ENCODE data around the gene MAML1. TPM values are rescaled to one million over a fixed set of nuclear protein-coding genes. Genes with fewer than 3 reads are reported as not detected.

The MAML1 gene
- total and polyA plus RNA-seq, 2 experiments from 2014 or later, result 9.6 to 43.9 TPM

DNA sequence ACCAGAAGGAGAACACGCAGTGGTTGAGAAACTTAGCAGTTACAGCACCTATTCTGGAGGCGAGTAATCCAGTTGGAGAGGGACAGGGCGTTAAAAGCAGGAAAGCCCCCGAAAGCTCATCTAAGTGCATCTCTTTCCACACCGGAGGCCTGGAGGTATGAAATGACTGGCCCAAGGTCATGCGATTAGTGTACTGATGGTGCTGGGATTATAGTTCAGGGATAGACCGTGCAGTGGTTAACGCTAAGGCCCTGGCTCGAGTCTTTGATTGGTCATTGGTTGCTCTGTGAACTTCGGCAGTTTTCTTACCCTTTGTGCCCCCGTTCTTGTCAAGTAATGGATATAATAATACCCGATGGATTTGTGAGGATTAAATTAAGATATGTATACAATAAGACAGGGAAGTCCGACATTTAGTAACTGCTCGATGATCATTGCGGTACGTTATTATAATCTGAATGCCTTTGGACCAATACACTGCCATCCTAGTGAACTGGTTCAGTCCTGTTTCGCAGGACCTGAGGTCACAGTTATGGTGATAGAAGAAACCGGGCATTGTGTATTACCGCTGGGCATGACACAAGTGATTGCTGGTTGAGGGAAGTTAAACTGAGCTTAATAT is 32.9 kb upstream of the MAML1 start (continued):
- TF ChIP-seq EZH2phosphoT487 (IDR thresholded peaks at IDR 0.05; ENCODE audit: unreplicated experiment), result no peak
- no peak for TF ChIP-seq POLR2AphosphoS5 (IDR thresholded peaks at IDR 0.05; ENCODE audit: low read depth)

GRCh38 chr5:179700401-179700918 is 32.2 kb upstream of the MAML1 start:
- peaks cover 27% of the 10 kb centered on the region for H3K4me1 ChIP-seq (ENCODE audit: insufficient read depth)
- H3K4me2 ChIP-seq, result peak overlapping the region; percentile 90
- H3K27me3 ChIP-seq (ENCODE audit: insufficient read depth), result no peaks in the 10 kb centered on the region; the same call in 1 of the 2 replicates
- no peaks in the 10 kb centered on the region for H3K9me2 ChIP-seq (ENCODE audit: insufficient read depth)
- no peak overlapping the region for H2AFZ ChIP-seq
- ATAC-seq (no peak), DNase-seq (ENCODE audit: low spot score) (peak; percentile 23)
- peaks cover 5% of the 10 kb centered on the region; the same call in 1 of the 2 replicates for H3K36me3 ChIP-seq (ENCODE audit: insufficient read depth)
- H3K36me3 Mint-ChIP-seq (ENCODE audit: low read depth), result peaks cover 54% of the 10 kb centered on the region
- peak overlapping the region; percentile 72; the same call in 1 of the 2 replicates for H3K27ac ChIP-seq (ENCODE audit: low read depth)
- H3K4me1 Mint-ChIP-seq, result peaks cover 29% of the 10 kb centered on the region
- peaks cover 4% of the 10 kb centered on the region; the same call in 1 of the 2 replicates for H3F3A ChIP-seq (replicated peaks; ENCODE audit: low read depth)
- peak overlapping the region; percentile 100 for H3K4me3 ChIP-seq
- H4K20me1 ChIP-seq (replicated peaks; ENCODE audit: insufficient read depth), result peaks cover 42% of the 10 kb centered on the region
- no peaks in the 10 kb centered on the region; the same call in 2 of the 3 replicates for H3K9me3 Mint-ChIP-seq
- H3K27me3 Mint-ChIP-seq (ENCODE audit: insufficient read depth, low read depth, poor library complexity), result peaks cover 20% of the 10 kb centered on the region
- H3K27ac Mint-ChIP-seq, result no peak overlapping the region
- H3K79me2 ChIP-seq (replicated peaks; ENCODE audit: insufficient read depth), result peaks cover 66% of the 10 kb centered on the region
- H3K4me3 Mint-ChIP-seq, result peak overlapping the region; percentile 99
- no peak for TF ChIP-seq CREB1 (CRISPR knock-in tag; IDR thresholded peaks at IDR 0.05; ENCODE audit: low read depth)
- no peak for TF ChIP-seq JUNB (IDR thresholded peaks at IDR 0.05; ENCODE audit: unreplicated experiment)
- TF ChIP-seq EZH2 (IDR thresholded peaks at IDR 0.05; ENCODE audit: low read depth, unreplicated experiment), result no peak
- TF ChIP-seq EZH2phosphoT487 (IDR thresholded peaks at IDR 0.05; ENCODE audit: unreplicated experiment), result no peak
- TF ChIP-seq, protein P1, sequence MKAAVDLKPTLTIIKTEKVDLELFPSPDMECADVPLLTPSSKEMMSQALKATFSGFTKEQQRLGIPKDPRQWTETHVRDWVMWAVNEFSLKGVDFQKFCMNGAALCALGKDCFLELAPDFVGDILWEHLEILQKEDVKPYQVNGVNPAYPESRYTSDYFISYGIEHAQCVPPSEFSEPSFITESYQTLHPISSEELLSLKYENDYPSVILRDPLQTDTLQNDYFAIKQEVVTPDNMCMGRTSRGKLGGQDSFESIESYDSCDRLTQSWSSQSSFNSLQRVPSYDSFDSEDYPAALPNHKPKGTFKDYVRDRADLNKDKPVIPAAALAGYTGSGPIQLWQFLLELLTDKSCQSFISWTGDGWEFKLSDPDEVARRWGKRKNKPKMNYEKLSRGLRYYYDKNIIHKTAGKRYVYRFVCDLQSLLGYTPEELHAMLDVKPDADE (IDR thresholded peaks at IDR 0.05), result no peak
- no peak for TF ChIP-seq POLR2AphosphoS5 (IDR thresholded peaks at IDR 0.05; ENCODE audit: low read depth)
- no peak for TF ChIP-seq ZNF331 (CRISPR knock-in tag; IDR thresholded peaks at IDR 0.05; ENCODE audit: low read depth)
- no peak for TF ChIP-seq ZNF114 (CRISPR knock-in tag; IDR thresholded peaks at IDR 0.05)
- TF ChIP-seq, protein P2, sequence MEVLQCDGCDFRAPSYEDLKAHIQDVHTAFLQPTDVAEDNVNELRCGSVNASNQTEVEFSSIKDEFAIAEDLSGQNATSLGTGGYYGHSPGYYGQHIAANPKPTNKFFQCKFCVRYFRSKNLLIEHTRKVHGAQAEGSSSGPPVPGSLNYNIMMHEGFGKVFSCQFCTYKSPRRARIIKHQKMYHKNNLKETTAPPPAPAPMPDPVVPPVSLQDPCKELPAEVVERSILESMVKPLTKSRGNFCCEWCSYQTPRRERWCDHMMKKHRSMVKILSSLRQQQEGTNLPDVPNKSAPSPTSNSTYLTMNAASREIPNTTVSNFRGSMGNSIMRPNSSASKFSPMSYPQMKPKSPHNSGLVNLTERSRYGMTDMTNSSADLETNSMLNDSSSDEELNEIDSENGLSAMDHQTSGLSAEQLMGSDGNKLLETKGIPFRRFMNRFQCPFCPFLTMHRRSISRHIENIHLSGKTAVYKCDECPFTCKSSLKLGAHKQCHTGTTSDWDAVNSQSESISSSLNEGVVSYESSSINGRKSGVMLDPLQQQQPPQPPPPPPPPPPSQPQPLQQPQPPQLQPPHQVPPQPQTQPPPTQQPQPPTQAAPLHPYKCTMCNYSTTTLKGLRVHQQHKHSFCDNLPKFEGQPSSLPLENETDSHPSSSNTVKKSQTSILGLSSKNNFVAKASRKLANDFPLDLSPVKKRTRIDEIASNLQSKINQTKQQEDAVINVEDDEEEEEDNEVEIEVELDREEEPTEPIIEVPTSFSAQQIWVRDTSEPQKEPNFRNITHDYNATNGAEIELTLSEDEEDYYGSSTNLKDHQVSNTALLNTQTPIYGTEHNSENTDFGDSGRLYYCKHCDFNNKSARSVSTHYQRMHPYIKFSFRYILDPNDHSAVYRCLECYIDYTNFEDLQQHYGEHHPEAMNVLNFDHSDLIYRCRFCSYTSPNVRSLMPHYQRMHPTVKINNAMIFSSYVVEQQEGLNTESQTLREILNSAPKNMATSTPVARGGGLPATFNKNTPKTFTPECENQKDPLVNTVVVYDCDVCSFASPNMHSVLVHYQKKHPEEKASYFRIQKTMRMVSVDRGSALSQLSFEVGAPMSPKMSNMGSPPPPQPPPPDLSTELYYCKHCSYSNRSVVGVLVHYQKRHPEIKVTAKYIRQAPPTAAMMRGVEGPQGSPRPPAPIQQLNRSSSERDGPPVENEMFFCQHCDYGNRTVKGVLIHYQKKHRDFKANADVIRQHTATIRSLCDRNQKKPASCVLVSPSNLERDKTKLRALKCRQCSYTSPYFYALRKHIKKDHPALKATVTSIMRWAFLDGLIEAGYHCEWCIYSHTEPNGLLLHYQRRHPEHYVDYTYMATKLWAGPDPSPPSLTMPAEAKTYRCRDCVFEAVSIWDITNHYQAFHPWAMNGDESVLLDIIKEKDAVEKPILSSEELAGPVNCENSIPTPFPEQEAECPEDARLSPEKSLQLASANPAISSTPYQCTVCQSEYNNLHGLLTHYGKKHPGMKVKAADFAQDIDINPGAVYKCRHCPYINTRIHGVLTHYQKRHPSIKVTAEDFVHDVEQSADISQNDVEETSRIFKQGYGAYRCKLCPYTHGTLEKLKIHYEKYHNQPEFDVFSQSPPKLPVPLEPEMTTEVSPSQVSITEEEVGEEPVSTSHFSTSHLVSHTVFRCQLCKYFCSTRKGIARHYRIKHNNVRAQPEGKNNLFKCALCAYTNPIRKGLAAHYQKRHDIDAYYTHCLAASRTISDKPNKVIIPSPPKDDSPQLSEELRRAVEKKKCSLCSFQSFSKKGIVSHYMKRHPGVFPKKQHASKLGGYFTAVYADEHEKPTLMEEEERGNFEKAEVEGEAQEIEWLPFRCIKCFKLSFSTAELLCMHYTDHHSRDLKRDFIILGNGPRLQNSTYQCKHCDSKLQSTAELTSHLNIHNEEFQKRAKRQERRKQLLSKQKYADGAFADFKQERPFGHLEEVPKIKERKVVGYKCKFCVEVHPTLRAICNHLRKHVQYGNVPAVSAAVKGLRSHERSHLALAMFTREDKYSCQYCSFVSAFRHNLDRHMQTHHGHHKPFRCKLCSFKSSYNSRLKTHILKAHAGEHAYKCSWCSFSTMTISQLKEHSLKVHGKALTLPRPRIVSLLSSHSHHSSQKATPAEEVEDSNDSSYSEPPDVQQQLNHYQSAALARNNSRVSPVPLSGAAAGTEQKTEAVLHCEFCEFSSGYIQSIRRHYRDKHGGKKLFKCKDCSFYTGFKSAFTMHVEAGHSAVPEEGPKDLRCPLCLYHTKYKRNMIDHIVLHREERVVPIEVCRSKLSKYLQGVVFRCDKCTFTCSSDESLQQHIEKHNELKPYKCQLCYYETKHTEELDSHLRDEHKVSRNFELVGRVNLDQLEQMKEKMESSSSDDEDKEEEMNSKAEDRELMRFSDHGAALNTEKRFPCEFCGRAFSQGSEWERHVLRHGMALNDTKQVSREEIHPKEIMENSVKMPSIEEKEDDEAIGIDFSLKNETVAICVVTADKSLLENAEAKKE (CRISPR knock-in tag; IDR thresholded peaks at IDR 0.05), result no peak
- TF ChIP-seq, protein P3, sequence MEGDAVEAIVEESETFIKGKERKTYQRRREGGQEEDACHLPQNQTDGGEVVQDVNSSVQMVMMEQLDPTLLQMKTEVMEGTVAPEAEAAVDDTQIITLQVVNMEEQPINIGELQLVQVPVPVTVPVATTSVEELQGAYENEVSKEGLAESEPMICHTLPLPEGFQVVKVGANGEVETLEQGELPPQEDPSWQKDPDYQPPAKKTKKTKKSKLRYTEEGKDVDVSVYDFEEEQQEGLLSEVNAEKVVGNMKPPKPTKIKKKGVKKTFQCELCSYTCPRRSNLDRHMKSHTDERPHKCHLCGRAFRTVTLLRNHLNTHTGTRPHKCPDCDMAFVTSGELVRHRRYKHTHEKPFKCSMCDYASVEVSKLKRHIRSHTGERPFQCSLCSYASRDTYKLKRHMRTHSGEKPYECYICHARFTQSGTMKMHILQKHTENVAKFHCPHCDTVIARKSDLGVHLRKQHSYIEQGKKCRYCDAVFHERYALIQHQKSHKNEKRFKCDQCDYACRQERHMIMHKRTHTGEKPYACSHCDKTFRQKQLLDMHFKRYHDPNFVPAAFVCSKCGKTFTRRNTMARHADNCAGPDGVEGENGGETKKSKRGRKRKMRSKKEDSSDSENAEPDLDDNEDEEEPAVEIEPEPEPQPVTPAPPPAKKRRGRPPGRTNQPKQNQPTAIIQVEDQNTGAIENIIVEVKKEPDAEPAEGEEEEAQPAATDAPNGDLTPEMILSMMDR (conservative IDR thresholded peaks at IDR 0.05; ENCODE audit: low read depth in 2 of 2), result no peak
- TF ChIP-seq, protein P4, sequence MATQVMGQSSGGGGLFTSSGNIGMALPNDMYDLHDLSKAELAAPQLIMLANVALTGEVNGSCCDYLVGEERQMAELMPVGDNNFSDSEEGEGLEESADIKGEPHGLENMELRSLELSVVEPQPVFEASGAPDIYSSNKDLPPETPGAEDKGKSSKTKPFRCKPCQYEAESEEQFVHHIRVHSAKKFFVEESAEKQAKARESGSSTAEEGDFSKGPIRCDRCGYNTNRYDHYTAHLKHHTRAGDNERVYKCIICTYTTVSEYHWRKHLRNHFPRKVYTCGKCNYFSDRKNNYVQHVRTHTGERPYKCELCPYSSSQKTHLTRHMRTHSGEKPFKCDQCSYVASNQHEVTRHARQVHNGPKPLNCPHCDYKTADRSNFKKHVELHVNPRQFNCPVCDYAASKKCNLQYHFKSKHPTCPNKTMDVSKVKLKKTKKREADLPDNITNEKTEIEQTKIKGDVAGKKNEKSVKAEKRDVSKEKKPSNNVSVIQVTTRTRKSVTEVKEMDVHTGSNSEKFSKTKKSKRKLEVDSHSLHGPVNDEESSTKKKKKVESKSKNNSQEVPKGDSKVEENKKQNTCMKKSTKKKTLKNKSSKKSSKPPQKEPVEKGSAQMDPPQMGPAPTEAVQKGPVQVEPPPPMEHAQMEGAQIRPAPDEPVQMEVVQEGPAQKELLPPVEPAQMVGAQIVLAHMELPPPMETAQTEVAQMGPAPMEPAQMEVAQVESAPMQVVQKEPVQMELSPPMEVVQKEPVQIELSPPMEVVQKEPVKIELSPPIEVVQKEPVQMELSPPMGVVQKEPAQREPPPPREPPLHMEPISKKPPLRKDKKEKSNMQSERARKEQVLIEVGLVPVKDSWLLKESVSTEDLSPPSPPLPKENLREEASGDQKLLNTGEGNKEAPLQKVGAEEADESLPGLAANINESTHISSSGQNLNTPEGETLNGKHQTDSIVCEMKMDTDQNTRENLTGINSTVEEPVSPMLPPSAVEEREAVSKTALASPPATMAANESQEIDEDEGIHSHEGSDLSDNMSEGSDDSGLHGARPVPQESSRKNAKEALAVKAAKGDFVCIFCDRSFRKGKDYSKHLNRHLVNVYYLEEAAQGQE (IDR thresholded peaks at IDR 0.05; ENCODE audit: unreplicated experiment), result no peak

Data from GM23338 (cell line).